ENCODE results near the gene HMGN3. TPM values are rescaled to one million over a fixed set of nuclear protein-coding genes. Genes with fewer than 3 reads are reported as not detected.
A peak's percentile ranks its signal among the peaks of the same experiment; 100 is the strongest.

Gene HMGN3
- total RNA-seq, 1 donor from 2014 or later: 66.2 TPM

GRCh38 chr6:79236711-79237110 lies 2.2 kb upstream of the HMGN3 start:
- intact Hi-C loops (cut with DNase I): no loop called here
- ATAC-seq: no peak

GRCh38 chr6:79233611-79234149 lies 802 bp downstream of the HMGN3 start:
- intact Hi-C loops (cut with DNase I): no loop called here
- ATAC-seq (peak; percentile 93), DNase-seq (ENCODE audit: low spot score) (peak; percentile 89)

More at GRCh38 chr6:79236711-79237110, 2.2 kb upstream of the HMGN3 start:
- no peak for DNase-seq (ENCODE audit: low spot score)

- DNase-seq (ENCODE audit: low spot score) (no peak), ATAC-seq (no peak)
- intact Hi-C loops (cut with DNase I): no loop called here
Measured at GRCh38 chr6:79232696-79233462, 1.6 kb downstream of the HMGN3 start.

- DNase-seq (ENCODE audit: low spot score): no peak
- intact Hi-C loops (cut with DNase I): no loop called here
- ATAC-seq: no peak
Measured at GRCh38 chr6:79231666-79232065, 2.8 kb downstream of the HMGN3 start.

GRCh38 chr6:79231101-79231500 lies 3.4 kb downstream of the HMGN3 start:
- intact Hi-C loops (cut with DNase I): no loop called here
- no peak for DNase-seq (ENCODE audit: low spot score)
- no peak for ATAC-seq

GRCh38 chr6:79230149-79230548 lies 4.3 kb downstream of the HMGN3 start:
- DNase-seq (ENCODE audit: low spot score) (no peak), ATAC-seq (no peak)
- intact Hi-C loops (cut with DNase I): no loop called here

GRCh38 chr6:79227445-79227844 lies 7.0 kb downstream of the HMGN3 start:
- intact Hi-C loops (cut with DNase I): no loop called here
- ATAC-seq (no peak), DNase-seq (ENCODE audit: low spot score) (no peak)

- ATAC-seq (no peak), DNase-seq (ENCODE audit: low spot score) (no peak)
- intact Hi-C loops (cut with DNase I): no loop called here
Measured at GRCh38 chr6:79226660-79227059, 7.8 kb downstream of the HMGN3 start.

- intact Hi-C loops (cut with DNase I): no loop called here
- ATAC-seq (no peak), DNase-seq (ENCODE audit: low spot score) (no peak)
Measured at GRCh38 chr6:79225717-79226599, 8.5 kb downstream of the HMGN3 start.

GRCh38 chr6:79223611-79224404 lies 10.7 kb downstream of the HMGN3 start:
- no peak for DNase-seq (ENCODE audit: low spot score)
- intact Hi-C loops (cut with DNase I): loop anchor here (5.0 kb wide), 1 partner anchor 893 kb away; no protein-coding TSS in a partner anchor

GRCh38 chr6:79215213-79215824 lies 19.2 kb downstream of the HMGN3 start:
- intact Hi-C loops (cut with DNase I): no loop called here
- DNase-seq (ENCODE audit: low spot score) (no peak), ATAC-seq (no peak)

More at GRCh38 chr6:79223611-79224404, 10.7 kb downstream of the HMGN3 start:
- no peak for ATAC-seq

- intact Hi-C loops (cut with DNase I): no loop called here
- ATAC-seq (no peak), DNase-seq (ENCODE audit: low spot score) (no peak)
Measured at GRCh38 chr6:79212859-79213258, 21.6 kb downstream of the HMGN3 start.

- intact Hi-C loops (cut with DNase I): no loop called here
- ATAC-seq (no peak), DNase-seq (ENCODE audit: low spot score) (no peak)
Measured at GRCh38 chr6:79208816-79209215, 25.7 kb downstream of the HMGN3 start.

- DNase-seq (ENCODE audit: low spot score): no peak
- no peak for ATAC-seq
- intact Hi-C loops (cut with DNase I): no loop called here
Measured at GRCh38 chr6:79203753-79204253, 30.7 kb downstream of the HMGN3 start.

- intact Hi-C loops (cut with DNase I): no loop called here
- DNase-seq (ENCODE audit: low spot score): no peak
- ATAC-seq: no peak
Measured at GRCh38 chr6:79202556-79202955, 31.9 kb downstream of the HMGN3 start.

GRCh38 chr6:79201983-79202382 lies 32.5 kb downstream of the HMGN3 start:
- intact Hi-C loops (cut with DNase I): loop anchor here (1.0 kb wide), 1 partner anchor 85 kb away; no protein-coding TSS in a partner anchor
- no peak for ATAC-seq
- DNase-seq (ENCODE audit: low spot score): no peak

- intact Hi-C loops (cut with DNase I): loop anchor here (1.0 kb wide), 1 partner anchor 84 kb away; no protein-coding TSS in a partner anchor
- DNase-seq (ENCODE audit: low spot score) (no peak), ATAC-seq (no peak)
Measured at GRCh38 chr6:79201143-79201542, 33.3 kb downstream of the HMGN3 start.

GRCh38 chr6:79196912-79197311 lies 37.6 kb downstream of the HMGN3 start:
- ATAC-seq (no peak), DNase-seq (ENCODE audit: low spot score) (no peak)
- intact Hi-C loops (cut with DNase I): no loop called here
